Measurements from ENCODE around the gene KIAA1143. TPM values are rescaled to one million over a fixed set of nuclear protein-coding genes. Genes with fewer than 3 reads are reported as not detected.

The KIAA1143 gene
- total and polyA plus RNA-seq, 2 donors (not counting 3 experiments of a cell fraction or from before 2014, with no cell fraction given): 6.1 to 25.2 TPM

GRCh38 chr3:44722103-44722401, 39.4 kb downstream of the KIAA1143 start:
- no peaks in the 10 kb centered on the region for H3K79me2 ChIP-seq (ENCODE audit: control insufficient read depth, insufficient read depth, low read length)
- H3K4me1 ChIP-seq (ENCODE audit: control insufficient read depth, extremely low read depth, insufficient read depth, low read length): no peaks in the 10 kb centered on the region
- no peak overlapping the region for H3K4me3 ChIP-seq (replicated peaks in 1 of 3; ENCODE audit: insufficient read depth in 1 of 3, low read depth in 1 of 3, low read length in 3 of 3)
- no peak for DNase-seq (ENCODE audit: low read depth, low spot score)
- H3K4me2 ChIP-seq (ENCODE audit: insufficient read depth, low read length): no peak overlapping the region
- ChIA-PET POLR2A (no interaction called here), CTCF (interaction anchor here (2.0 kb wide), 1 partner anchor 9 kb away, joined by 7 read pairs; the partner anchor contains the start of gene ZNF502)
- FAIRE-seq: no peak
- intact Hi-C loops (cut with micrococcal nuclease) (no loop called here), dilution Hi-C loops (cut with MboI; ENCODE audit: extremely low pct_ligation_motif_present, low sequenced_read_pairs) (no loop called here)
- H3K9me1 ChIP-seq (replicated peaks; ENCODE audit: control insufficient read depth, extremely low read depth, insufficient read depth, low read length): no peaks in the 10 kb centered on the region
- H3K27ac ChIP-seq (ENCODE audit: insufficient read depth, low read depth, low read length): no peak overlapping the region
- no peak overlapping the region for H3K9ac ChIP-seq (replicated peaks; ENCODE audit: extremely low read depth, insufficient read depth, low read length)
- H3K36me3 ChIP-seq (ENCODE audit: control insufficient read depth in 2 of 2, extremely low read depth in 1 of 2, insufficient read depth in 2 of 2, low read length in 2 of 2): peaks cover 4 to 10% of the 10 kb centered on the region in 2 experiments
- no peak overlapping the region for H2AFZ ChIP-seq (ENCODE audit: low read depth, low read length)
- no TSS peak for BruUV-seq (replicated peaks)
- H3K9me3 ChIP-seq (replicated peaks; ENCODE audit: control insufficient read depth, insufficient read depth, low read length): peaks cover 34% of the 10 kb centered on the region
- no peaks in the 10 kb centered on the region for H3K27me3 ChIP-seq (ENCODE audit: control insufficient read depth in 2 of 2, insufficient read depth in 2 of 2, low read length in 2 of 2)
- no peak for TF ChIP-seq CTCF (IDR thresholded peaks at IDR 0.05; ENCODE audit: extremely low read depth in 1 of 2, insufficient read depth in 1 of 2, low read depth in 1 of 2, low read length in 2 of 2)
- TF ChIP-seq FOS (IDR thresholded peaks at IDR 0.05; ENCODE audit: borderline replicate concordance, insufficient read depth, low read length): no peak
- no peak for TF ChIP-seq GATA2 (IDR thresholded peaks at IDR 0.05; ENCODE audit: insufficient read depth, insufficient read length, low read depth, low read length)
- TF ChIP-seq JUN (IDR thresholded peaks at IDR 0.05; ENCODE audit: borderline replicate concordance, insufficient read depth, insufficient read length, low read depth): no peak
- TF ChIP-seq MYC (IDR thresholded peaks at IDR 0.05; ENCODE audit: low read depth, low read length): no peak
- TF ChIP-seq POLR2A (IDR thresholded peaks at IDR 0.05; ENCODE audit: low read depth, low read length): no peak
- no peak for TF ChIP-seq EZH2 (IDR thresholded peaks at IDR 0.05; ENCODE audit: borderline replicate concordance, low read depth, low read length, severe bottlenecking)
- no peak for TF ChIP-seq MAX (IDR thresholded peaks at IDR 0.05; ENCODE audit: insufficient read depth, insufficient read length)
- no peak for TF ChIP-seq POLR2AphosphoS5 (IDR thresholded peaks at IDR 0.05; ENCODE audit: insufficient read depth, low read depth, low read length)
- no peaks in the 10 kb centered on the region for H4K20me1 ChIP-seq (replicated peaks; ENCODE audit: control insufficient read depth, extremely low read depth, insufficient read depth, low read length)
